Epithelial cell of esophagus (primary cell): Measurements from ENCODE around the gene LARP1.

Experiments used
- DNase-seq: peaks from one replicate; pipeline ENCODE4 v3.0.0; 2010; ENCODE audit warnings: low read depth
- H3K4me3 ChIP-seq: 2 replicates; pipeline ENCODE4 v1.5.1; 2011; ENCODE audit warnings: mild to moderate bottlenecking, low read length, control low read depth
- CTCF ChIP-seq: IDR thresholded peaks from 2 replicates; pipeline ENCODE4 v1.5.1; 2011; ENCODE audit warnings: low read depth, mild to moderate bottlenecking, low read length, control low read depth, inconsistent platforms; ENCODE audit not compliant: insufficient read depth; ENCODE audit errors: missing control alignments

The LARP1 gene

GRCh38 chr5:154844809-154845208, 89.6 kb downstream of the LARP1 start:
- no peak overlapping the region for H3K4me3 ChIP-seq
- no peak for DNase-seq
- TF ChIP-seq CTCF: no peak

GRCh38 chr5:154849264-154849785, 94.1 kb downstream of the LARP1 start:
- TF ChIP-seq CTCF: no peak
- DNase-seq: no peak
- H3K4me3 ChIP-seq: no peak overlapping the region

GRCh38 chr5:154849791-154850201, 94.6 kb downstream of the LARP1 start:
- TF ChIP-seq CTCF: no peak
- no peak overlapping the region for H3K4me3 ChIP-seq
- peak; percentile 45 for DNase-seq

- TF ChIP-seq CTCF: no peak
- peak within 1 kb of the TSS; percentile 36 for H3K4me3 ChIP-seq
- peak; percentile 44 for DNase-seq
Measured at GRCh38 chr5:154850255-154851062, 95.3 kb downstream of the LARP1 start, which contains the start of gene FAXDC2. TSS of gene FAXDC2 (minus strand) at chr5:154850603. CDS start at chr5:154838178, 12,425 bp downstream.

GRCh38 chr5:154851351-154851750, 96.2 kb downstream of the LARP1 start:
- no peak for TF ChIP-seq CTCF
- H3K4me3 ChIP-seq: no peak overlapping the region
- DNase-seq: no peak

- TF ChIP-seq CTCF: no peak
- H3K4me3 ChIP-seq: peak overlapping the region; percentile 91
- DNase-seq: peak; percentile 88
Measured at GRCh38 chr5:154857530-154858296, 102.5 kb downstream of the LARP1 start.
